GM23338 (cell line): ENCODE data around the gene ATXN2. TPM values are rescaled to one million over a fixed set of nuclear protein-coding genes. Genes with fewer than 3 reads are reported as not detected.

Source experiments
- ATAC-seq: fragments of 200-7000 bp; cut with Tn5 transposase; 3 replicates; pipeline ENCODE4 v1.9.1; 2020
- DNase-seq: peaks from one replicate; pipeline ENCODE4 v3.0.0-alpha.2; 2015; ENCODE audit warnings: low spot score
- H2AFZ ChIP-seq: fragments of 200-600 bp; sonication (generic); 2 replicates; pipeline ENCODE4 v1.8.0; 2016; ENCODE audit warnings: antibody characterized with exemption, mild to moderate bottlenecking, moderate library complexity
- H3F3A ChIP-seq: fragments of 200-600 bp; sonication (generic); replicated peaks from 2 replicates; pipeline ENCODE4 v1.8.0; 2017; ENCODE audit warnings: antibody characterized with exemption, mixed run types, low read depth
- H3K27ac ChIP-seq: fragments of 200-600 bp; sonication (generic); 2 replicates; pipeline ENCODE4 v1.6.1; 2016; ENCODE audit warnings: low read depth
- H3K27me3 ChIP-seq: fragments of 200-600 bp; sonication (generic); 2 replicates; pipeline ENCODE4 v1.8.0; 2016; ENCODE audit warnings: mild to moderate bottlenecking, mixed run types, moderate library complexity; ENCODE audit not compliant: insufficient read depth
- H3K36me3 ChIP-seq: fragments of 200-600 bp; sonication (generic); 2 replicates; pipeline ENCODE4 v1.8.0; 2016; ENCODE audit warnings: mild to moderate bottlenecking; ENCODE audit not compliant: insufficient read depth
- H3K4me1 ChIP-seq: fragments of 200-600 bp; sonication (generic); 2 replicates; pipeline ENCODE4 v1.8.0; 2016; ENCODE audit warnings: mild to moderate bottlenecking, moderate library complexity; ENCODE audit not compliant: insufficient read depth
- H3K4me2 ChIP-seq: fragments of 200-600 bp; sonication (generic); 2 replicates; pipeline ENCODE4 v1.7.1; 2017; ENCODE audit warnings: mixed run types
- H3K4me3 ChIP-seq: fragments of 200-600 bp; sonication (generic); 2 replicates; pipeline ENCODE4 v1.6.1; 2016; ENCODE audit warnings: mixed run types
- H3K79me2 ChIP-seq: fragments of 200-600 bp; sonication (generic); replicated peaks from 2 replicates; pipeline ENCODE4 v1.8.0; 2017; ENCODE audit warnings: mild to moderate bottlenecking; ENCODE audit not compliant: insufficient read depth
- H3K9me2 ChIP-seq: fragments of 200-600 bp; sonication (generic); 2 replicates; pipeline ENCODE4 v1.8.0; 2017; ENCODE audit not compliant: insufficient read depth
- H4K20me1 ChIP-seq: fragments of 200-600 bp; sonication (generic); replicated peaks from 2 replicates; pipeline ENCODE4 v1.8.0; 2017; ENCODE audit warnings: mild to moderate bottlenecking; ENCODE audit not compliant: insufficient read depth
- H3K27ac Mint-ChIP-seq: 2 replicates; pipeline ENCODE4 v1.8.0; 2020; ENCODE audit warnings: inconsistent platforms, mild to moderate bottlenecking, moderate library complexity, mixed read lengths
- H3K27me3 Mint-ChIP-seq: 3 replicates; pipeline ENCODE4 v1.8.0; 2022; ENCODE audit warnings: low read depth, mild to moderate bottlenecking, moderate library complexity, mixed read lengths, inconsistent platforms; ENCODE audit not compliant: insufficient read depth, poor library complexity
- H3K36me3 Mint-ChIP-seq: 3 replicates; pipeline ENCODE4 v1.8.0; 2021; ENCODE audit warnings: low read depth, mild to moderate bottlenecking, inconsistent platforms, moderate library complexity, mixed read lengths
- H3K4me1 Mint-ChIP-seq: 3 replicates; pipeline ENCODE4 v1.8.0; 2020; ENCODE audit warnings: mild to moderate bottlenecking, inconsistent platforms, mixed read lengths
- H3K4me3 Mint-ChIP-seq: 3 replicates; pipeline ENCODE4 v1.8.0; 2021; ENCODE audit warnings: moderate library complexity, mild to moderate bottlenecking, inconsistent platforms, mixed read lengths
- H3K9me3 Mint-ChIP-seq: 3 replicates; pipeline ENCODE4 v1.8.0; 2020; ENCODE audit warnings: moderate library complexity, mild to moderate bottlenecking, inconsistent platforms, mixed read lengths
- CREB1 ChIP-seq: fragments of 250-450 bp; sonication (Bioruptor Pico); IDR thresholded peaks from 2 replicates; pipeline ENCODE4 v1.5.0; 2020; ENCODE audit warnings: low read depth, mild to moderate bottlenecking, moderate library complexity
- EZH2phosphoT487 ChIP-seq: fragments of 200-600 bp; sonication (generic); IDR thresholded peaks from one replicate; pipeline ENCODE4 v1.8.1; 2018; ENCODE audit warnings: antibody characterized with exemption; ENCODE audit not compliant: unreplicated experiment
- JUNB ChIP-seq: IDR thresholded peaks from one replicate; pipeline ENCODE4 v1.6.1; 2016; ENCODE audit warnings: antibody characterized with exemption; ENCODE audit not compliant: unreplicated experiment
- NANOG ChIP-seq: IDR thresholded peaks from 2 replicates; pipeline ENCODE4 v1.6.1; 2016; ENCODE audit warnings: antibody characterized with exemption, borderline replicate concordance
- POLR2AphosphoS5 ChIP-seq: IDR thresholded peaks from 2 replicates; pipeline ENCODE4 v1.6.1; 2016; ENCODE audit warnings: antibody characterized with exemption, low read depth
- STAT1 ChIP-seq: IDR thresholded peaks from one replicate; pipeline ENCODE4 v1.6.1; 2016; ENCODE audit warnings: antibody characterized with exemption; ENCODE audit not compliant: unreplicated experiment
- ZNF114 ChIP-seq: fragments of 250-450 bp; sonication (Bioruptor Pico); IDR thresholded peaks from 2 replicates; pipeline ENCODE4 v1.5.0; 2020; ENCODE audit warnings: mild to moderate bottlenecking, moderate library complexity
- ZNF331 ChIP-seq: fragments of 250-450 bp; sonication (Bioruptor Pico); IDR thresholded peaks from 2 replicates; pipeline ENCODE4 v1.5.0; 2020; ENCODE audit warnings: low read depth, mild to moderate bottlenecking, moderate library complexity
- polyA plus RNA-seq: library from polyadenylated mRNA; unstranded; fragments of >200 nt; fragmentation: Nextera tagmentation; extraction: Ambion mirVana; gene quantifications from 2 replicates; pipeline ENCODE4 v1.2.1, GENCODE V29; 2016
- total RNA-seq: library from RNA; depleted of rRNA; stranded (reverse); fragments of >200 nt; shearing (Covaris generic); gene quantifications from 2 replicates; pipeline ENCODE4 v1.2.3, GENCODE V29; 2014
- TF ChIP-seq, protein P1 (sequence below): IDR thresholded peaks from 2 replicates; pipeline ENCODE4 v1.6.1; 2016; ENCODE audit warnings: antibody characterized with exemption
- TF ChIP-seq, protein P2 (sequence below), 2 experiments: fragments of 200-600 bp in 1 of 2; sonication (generic) in 1 of 2; conservative IDR thresholded peaks; 2 replicates each; pipeline versions ENCODE4 v1.5.1 to v1.6.1; 2016 to 2017; ENCODE audit warnings: antibody characterized with exemption in 2 of 2, low read depth in 2 of 2, mild to moderate bottlenecking in 2 of 2, moderate library complexity in 1 of 2
- TF ChIP-seq, protein P3 (sequence below): IDR thresholded peaks from one replicate; pipeline ENCODE4 v1.6.1; 2018; ENCODE audit warnings: antibody characterized with exemption; ENCODE audit not compliant: unreplicated experiment

Gene ATXN2
- total and polyA plus RNA-seq, 2 experiments from 2014 or later: 44.8 to 59.5 TPM

DNA sequence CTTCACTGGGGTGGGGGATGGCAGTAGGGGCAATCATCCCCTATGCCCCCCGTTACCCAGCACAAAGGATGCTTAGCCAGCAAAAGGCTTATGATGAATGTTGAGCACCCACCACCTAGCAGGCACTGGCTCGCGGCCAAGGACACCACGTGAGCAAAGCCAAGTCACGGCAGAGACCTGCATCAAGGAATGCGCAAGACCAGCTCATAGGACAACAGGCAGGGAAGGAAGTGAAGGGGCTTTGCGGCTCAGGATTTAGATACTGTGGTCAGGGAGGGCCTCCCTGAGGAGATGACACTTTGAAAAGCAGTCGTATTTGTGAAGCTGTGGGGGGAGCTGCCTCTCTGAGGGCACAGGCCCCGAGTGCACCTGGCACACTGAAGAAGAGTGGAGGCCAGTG, 160.6 kb downstream of the ATXN2 start:
- H3K36me3 ChIP-seq: no peaks in the 10 kb centered on the region
- peak overlapping the region; percentile 26; the same call in 1 of the 2 replicates for H3K27ac ChIP-seq
- H3K79me2 ChIP-seq: peaks cover 89% of the 10 kb centered on the region
- Mint-ChIP-seq H3K36me3 (peaks cover 19% of the 10 kb centered on the region), H3K27me3 (peaks cover 26% of the 10 kb centered on the region), H3K27ac (peak overlapping the region; percentile 60), H3K4me1 (peaks cover 62% of the 10 kb centered on the region), H3K4me3 (no peak overlapping the region), H3K9me3 (no peaks in the 10 kb centered on the region; the same call in 2 of the 3 replicates)
- H3K4me2 ChIP-seq: no peak overlapping the region
- TF ChIP-seq POLR2AphosphoS5 (no peak), ZNF114 (CRISPR knock-in tag) (no peak), STAT1 (no peak), EZH2phosphoT487 (no peak)
- TF ChIP-seq, protein P1, sequence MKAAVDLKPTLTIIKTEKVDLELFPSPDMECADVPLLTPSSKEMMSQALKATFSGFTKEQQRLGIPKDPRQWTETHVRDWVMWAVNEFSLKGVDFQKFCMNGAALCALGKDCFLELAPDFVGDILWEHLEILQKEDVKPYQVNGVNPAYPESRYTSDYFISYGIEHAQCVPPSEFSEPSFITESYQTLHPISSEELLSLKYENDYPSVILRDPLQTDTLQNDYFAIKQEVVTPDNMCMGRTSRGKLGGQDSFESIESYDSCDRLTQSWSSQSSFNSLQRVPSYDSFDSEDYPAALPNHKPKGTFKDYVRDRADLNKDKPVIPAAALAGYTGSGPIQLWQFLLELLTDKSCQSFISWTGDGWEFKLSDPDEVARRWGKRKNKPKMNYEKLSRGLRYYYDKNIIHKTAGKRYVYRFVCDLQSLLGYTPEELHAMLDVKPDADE: no peak
- TF ChIP-seq, protein P2, sequence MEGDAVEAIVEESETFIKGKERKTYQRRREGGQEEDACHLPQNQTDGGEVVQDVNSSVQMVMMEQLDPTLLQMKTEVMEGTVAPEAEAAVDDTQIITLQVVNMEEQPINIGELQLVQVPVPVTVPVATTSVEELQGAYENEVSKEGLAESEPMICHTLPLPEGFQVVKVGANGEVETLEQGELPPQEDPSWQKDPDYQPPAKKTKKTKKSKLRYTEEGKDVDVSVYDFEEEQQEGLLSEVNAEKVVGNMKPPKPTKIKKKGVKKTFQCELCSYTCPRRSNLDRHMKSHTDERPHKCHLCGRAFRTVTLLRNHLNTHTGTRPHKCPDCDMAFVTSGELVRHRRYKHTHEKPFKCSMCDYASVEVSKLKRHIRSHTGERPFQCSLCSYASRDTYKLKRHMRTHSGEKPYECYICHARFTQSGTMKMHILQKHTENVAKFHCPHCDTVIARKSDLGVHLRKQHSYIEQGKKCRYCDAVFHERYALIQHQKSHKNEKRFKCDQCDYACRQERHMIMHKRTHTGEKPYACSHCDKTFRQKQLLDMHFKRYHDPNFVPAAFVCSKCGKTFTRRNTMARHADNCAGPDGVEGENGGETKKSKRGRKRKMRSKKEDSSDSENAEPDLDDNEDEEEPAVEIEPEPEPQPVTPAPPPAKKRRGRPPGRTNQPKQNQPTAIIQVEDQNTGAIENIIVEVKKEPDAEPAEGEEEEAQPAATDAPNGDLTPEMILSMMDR (conservative IDR thresholded peaks at IDR 0.05; ENCODE audit: low read depth in 2 of 2): no peak
- H4K20me1 ChIP-seq: peaks cover 33% of the 10 kb centered on the region
- DNase-seq: peak; percentile 37
- ATAC-seq: peak; percentile 8
- H3K4me3 ChIP-seq: no peak overlapping the region
- 0 out of 2 replicates have a peak, but pooled peaks cover 4% of the 10 kb centered on the region for H3F3A ChIP-seq
- no peaks in the 10 kb centered on the region for H3K27me3 ChIP-seq
- H3K4me1 ChIP-seq: peaks cover 44% of the 10 kb centered on the region
- no peak overlapping the region for H2AFZ ChIP-seq
- H3K9me2 ChIP-seq: no peaks in the 10 kb centered on the region

DNA sequence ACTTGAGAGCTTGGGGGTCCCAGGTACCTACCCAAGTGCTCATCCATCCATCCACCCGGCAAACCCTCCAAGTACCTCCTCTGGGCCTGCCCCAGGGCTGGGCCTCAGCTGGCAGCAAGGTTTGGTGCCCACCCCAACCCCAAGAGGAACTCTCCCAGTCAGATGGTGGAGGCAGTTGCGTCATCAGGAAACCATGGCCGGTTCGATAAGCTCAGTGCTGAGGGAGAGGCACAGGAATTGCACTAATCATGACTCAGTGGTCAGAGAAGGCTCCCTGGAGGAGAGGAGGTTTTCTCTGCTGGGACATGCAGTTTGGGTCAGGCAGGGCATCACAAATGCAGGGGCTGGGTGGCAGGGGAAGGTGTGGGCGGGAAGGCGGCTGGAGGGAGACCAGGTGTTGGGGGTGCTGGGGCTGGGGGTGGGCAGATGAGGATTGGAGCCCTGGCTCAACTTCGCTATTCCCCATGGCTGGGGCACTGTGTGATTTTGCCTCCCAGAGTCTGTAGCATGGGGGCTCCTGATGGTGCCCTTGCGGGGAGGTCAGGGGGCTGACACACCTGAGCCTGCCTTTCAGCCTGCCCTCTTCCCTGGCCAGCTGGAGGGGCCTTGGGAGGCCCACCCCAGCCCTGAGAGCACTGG, 161.2 kb downstream of the ATXN2 start:
- H4K20me1 ChIP-seq: peaks cover 28% of the 10 kb centered on the region
- TF ChIP-seq EZH2phosphoT487 (no peak), CREB1 (CRISPR knock-in tag) (no peak), ZNF114 (CRISPR knock-in tag) (no peak), ZNF331 (CRISPR knock-in tag) (no peak), JUNB (no peak), NANOG (no peak)
- TF ChIP-seq, protein P2 (conservative IDR thresholded peaks at IDR 0.05; ENCODE audit: low read depth in 2 of 2): no peak
- TF ChIP-seq, protein P3, sequence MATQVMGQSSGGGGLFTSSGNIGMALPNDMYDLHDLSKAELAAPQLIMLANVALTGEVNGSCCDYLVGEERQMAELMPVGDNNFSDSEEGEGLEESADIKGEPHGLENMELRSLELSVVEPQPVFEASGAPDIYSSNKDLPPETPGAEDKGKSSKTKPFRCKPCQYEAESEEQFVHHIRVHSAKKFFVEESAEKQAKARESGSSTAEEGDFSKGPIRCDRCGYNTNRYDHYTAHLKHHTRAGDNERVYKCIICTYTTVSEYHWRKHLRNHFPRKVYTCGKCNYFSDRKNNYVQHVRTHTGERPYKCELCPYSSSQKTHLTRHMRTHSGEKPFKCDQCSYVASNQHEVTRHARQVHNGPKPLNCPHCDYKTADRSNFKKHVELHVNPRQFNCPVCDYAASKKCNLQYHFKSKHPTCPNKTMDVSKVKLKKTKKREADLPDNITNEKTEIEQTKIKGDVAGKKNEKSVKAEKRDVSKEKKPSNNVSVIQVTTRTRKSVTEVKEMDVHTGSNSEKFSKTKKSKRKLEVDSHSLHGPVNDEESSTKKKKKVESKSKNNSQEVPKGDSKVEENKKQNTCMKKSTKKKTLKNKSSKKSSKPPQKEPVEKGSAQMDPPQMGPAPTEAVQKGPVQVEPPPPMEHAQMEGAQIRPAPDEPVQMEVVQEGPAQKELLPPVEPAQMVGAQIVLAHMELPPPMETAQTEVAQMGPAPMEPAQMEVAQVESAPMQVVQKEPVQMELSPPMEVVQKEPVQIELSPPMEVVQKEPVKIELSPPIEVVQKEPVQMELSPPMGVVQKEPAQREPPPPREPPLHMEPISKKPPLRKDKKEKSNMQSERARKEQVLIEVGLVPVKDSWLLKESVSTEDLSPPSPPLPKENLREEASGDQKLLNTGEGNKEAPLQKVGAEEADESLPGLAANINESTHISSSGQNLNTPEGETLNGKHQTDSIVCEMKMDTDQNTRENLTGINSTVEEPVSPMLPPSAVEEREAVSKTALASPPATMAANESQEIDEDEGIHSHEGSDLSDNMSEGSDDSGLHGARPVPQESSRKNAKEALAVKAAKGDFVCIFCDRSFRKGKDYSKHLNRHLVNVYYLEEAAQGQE: no peak
- TF ChIP-seq, protein P1: no peak

More for the DNA sequence above, 161.2 kb downstream of the ATXN2 start:
- Histone ChIP-seq H3K79me2 (peaks cover 92% of the 10 kb centered on the region), H3K4me3 (no peak overlapping the region), H3K4me2 (no peak overlapping the region), H3F3A (peaks cover 4% of the 10 kb centered on the region; the same call in 1 of the 2 replicates), H2AFZ (no peak overlapping the region), H3K27me3 (no peaks in the 10 kb centered on the region), H3K4me1 (peaks cover 44% of the 10 kb centered on the region), H3K27ac (peak overlapping the region; percentile 32; the same call in 1 of the 2 replicates), H3K36me3 (no peaks in the 10 kb centered on the region), H3K9me2 (no peaks in the 10 kb centered on the region)
- Mint-ChIP-seq H3K27ac (peak overlapping the region; percentile 75), H3K4me1 (peaks cover 64% of the 10 kb centered on the region), H3K27me3 (peaks cover 27% of the 10 kb centered on the region), H3K4me3 (no peak overlapping the region), H3K36me3 (peaks cover 17% of the 10 kb centered on the region), H3K9me3 (no peaks in the 10 kb centered on the region; the same call in 2 of the 3 replicates)
- ATAC-seq: no peak
- no peak for DNase-seq
